HEK293 (cell line): ENCODE measurements around the gene KRT32.
"Not testable (repeated sequence)": the region's sequence is repeated elsewhere in the genome, so short reads cannot be mapped to it uniquely, and the experiment has no call there.

Source experiments
- CTCF ChIA-PET: fragments of 350-600 bp; formaldehyde crosslinking; extraction: SDS; loops from one replicate; lab custom pipeline; 2021; ENCODE audit warnings: antibody characterized with exemption; lab: Yijun Ruan, JAX
- POLR2A ChIA-PET: fragments of 300-600 bp; formaldehyde crosslinking; extraction: SDS; loops from one replicate; lab custom pipeline; 2020; ENCODE audit warnings: antibody characterized with exemption, inconsistent platforms; lab: Yijun Ruan, JAX
- H3K27ac ChIP-seq: fragments of 200-500 bp; sonication (Bioruptor generic); 2 replicates; pipeline ENCODE4 v1.5.1; 2014; ENCODE audit warnings: low read depth, low read length, control low read depth, inconsistent platforms; ENCODE audit errors: extremely low read depth
- H3K36me3 ChIP-seq, 2 experiments: fragments of 200-500 bp in 1 of 2; sonication (Bioruptor generic) in 1 of 2; 1 replicate in 1 of 2; 2 replicates in 1 of 2; pipeline ENCODE4 v1.5.1; 2014 to 2017; ENCODE audit warnings: inconsistent platforms in 2 of 2, low read length in 2 of 2; ENCODE audit not compliant: control insufficient read depth in 2 of 2, insufficient read depth in 1 of 2
- H3K4me1 ChIP-seq: fragments of 200-500 bp; sonication (Bioruptor generic); 2 replicates; pipeline ENCODE4 v1.5.1; 2014; ENCODE audit warnings: mild to moderate bottlenecking, low read length, inconsistent platforms; ENCODE audit not compliant: control insufficient read depth, insufficient read depth
- H3K4me3 ChIP-seq: 2 replicates; pipeline ENCODE4 v1.5.1; 2011; ENCODE audit warnings: low read depth, mild to moderate bottlenecking, control low read depth, low read length, moderate library complexity
- H3K9me3 ChIP-seq: fragments of 200-500 bp; sonication (Bioruptor generic); 2 replicates; pipeline ENCODE4 v1.5.1; 2014; ENCODE audit warnings: low read depth, low read length, inconsistent platforms; ENCODE audit not compliant: control insufficient read depth, insufficient read depth
- GFI1B ChIP-seq: fragments of 450-650 bp; formaldehyde crosslinking; IDR thresholded peaks from 2 replicates; pipeline ENCODE4 v1.5.1; 2016; ENCODE audit warnings: missing biosample characterization, missing genetic modification characterization
- KLF8 ChIP-seq: fragments of 450-650 bp; formaldehyde crosslinking; IDR thresholded peaks from 2 replicates; pipeline ENCODE4 v1.5.1; 2016; ENCODE audit warnings: missing biosample characterization, missing genetic modification characterization
- YY2 ChIP-seq: fragments of 450-650 bp; formaldehyde crosslinking; IDR thresholded peaks from 2 replicates; pipeline ENCODE4 v1.5.1; 2016; ENCODE audit warnings: missing biosample characterization, missing genetic modification characterization
- ZBTB49 ChIP-seq: fragments of 450-650 bp; formaldehyde crosslinking; IDR thresholded peaks from 2 replicates; pipeline ENCODE4 v1.5.1; 2016; ENCODE audit warnings: missing biosample characterization, missing genetic modification characterization, low read depth
- ZNF138 ChIP-seq: fragments of 450-650 bp; formaldehyde crosslinking; IDR thresholded peaks from 2 replicates; pipeline ENCODE4 v1.5.1; 2016; ENCODE audit warnings: missing biosample characterization, missing genetic modification characterization, borderline replicate concordance
- ZNF341 ChIP-seq: fragments of 450-650 bp; formaldehyde crosslinking; IDR thresholded peaks from 2 replicates; pipeline ENCODE4; 2016; ENCODE audit warnings: low read depth, missing biosample characterization, missing genetic modification characterization
- ZNF416 ChIP-seq: fragments of 450-650 bp; formaldehyde crosslinking; IDR thresholded peaks from 2 replicates; pipeline ENCODE4 v1.5.1; 2016; ENCODE audit warnings: missing biosample characterization, missing genetic modification characterization
- ZNF701 ChIP-seq: fragments of 450-650 bp; formaldehyde crosslinking; IDR thresholded peaks from 2 replicates; pipeline ENCODE4 v1.5.1; 2016; ENCODE audit warnings: missing biosample characterization, missing genetic modification characterization
- ZNF747 ChIP-seq: fragments of 450-650 bp; formaldehyde crosslinking; IDR thresholded peaks from 2 replicates; pipeline ENCODE4 v1.5.1; 2016; ENCODE audit warnings: missing biosample characterization, missing genetic modification characterization
- ZNF777 ChIP-seq: fragments of 450-650 bp; formaldehyde crosslinking; IDR thresholded peaks from 2 replicates; pipeline ENCODE4 v1.5.1; 2017; ENCODE audit warnings: missing biosample characterization, missing genetic modification characterization, borderline replicate concordance
- ZNF791 ChIP-seq: fragments of 450-650 bp; formaldehyde crosslinking; IDR thresholded peaks from 2 replicates; pipeline ENCODE4 v1.5.1; 2016; ENCODE audit warnings: missing biosample characterization, missing genetic modification characterization
- ZNF843 ChIP-seq: fragments of 450-650 bp; formaldehyde crosslinking; IDR thresholded peaks from 2 replicates; pipeline ENCODE4 v1.5.1; 2016; ENCODE audit warnings: missing biosample characterization, missing genetic modification characterization
- TF ChIP-seq, protein P1 (sequence below): fragments of 450-650 bp; formaldehyde crosslinking; IDR thresholded peaks from 2 replicates; pipeline ENCODE4 v1.5.1; 2017; ENCODE audit warnings: missing biosample characterization, missing genetic modification characterization
- TF ChIP-seq, protein P2 (sequence below): fragments of 450-650 bp; formaldehyde crosslinking; IDR thresholded peaks from 2 replicates; pipeline ENCODE4 v1.5.1; 2017; ENCODE audit warnings: missing biosample characterization, mild to moderate bottlenecking, missing genetic modification characterization, moderate library complexity
- TF ChIP-seq, protein P3 (sequence below): fragments of 450-650 bp; IDR thresholded peaks from 2 replicates; pipeline ENCODE4 v1.5.1; 2018; ENCODE audit warnings: missing biosample characterization, mild to moderate bottlenecking, missing genetic modification characterization
- TF ChIP-seq, protein P4 (sequence below): fragments of 450-650 bp; formaldehyde crosslinking; optimal IDR thresholded peaks from 2 replicates; pipeline ENCODE3; 2016; ENCODE audit warnings: missing biosample characterization, mild to moderate bottlenecking, missing genetic modification characterization

KRT32 gene

DNA sequence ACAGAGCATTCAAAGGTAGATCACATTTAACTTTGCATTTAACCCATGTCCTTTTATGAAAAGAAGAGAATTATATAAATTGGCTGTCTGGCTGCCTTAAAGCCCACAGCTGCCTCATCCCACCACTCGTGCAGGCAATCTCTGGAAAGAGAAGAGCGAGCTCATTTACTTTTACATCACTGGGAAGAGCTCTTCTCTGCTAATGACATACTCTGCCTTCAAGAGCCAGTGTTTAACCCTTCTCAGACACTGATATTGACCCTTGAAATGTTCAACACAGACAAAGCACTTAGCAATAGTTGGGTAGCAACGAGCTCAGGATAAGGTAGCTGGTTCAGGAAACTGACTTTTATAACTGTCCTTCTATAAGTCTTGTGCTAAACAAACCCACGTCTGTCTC is 33.2 kb downstream of the KRT32 start:
- ChIA-PET CTCF (interaction anchor here (0.7 to 3.0 kb wide), 4 partner anchors 11 to 228 kb away, joined by 3 to 9 read pairs (median 3); no protein-coding TSS in a partner anchor), POLR2A (interaction anchor here (0.5 kb wide), 1 partner anchor 29 kb away, joined by 4 read pairs; no protein-coding TSS in a partner anchor)

GRCh38 chr17:41433586-41433985 is 33.6 kb downstream of the KRT32 start:
- no peak overlapping the region for H3K27ac ChIP-seq
- POLR2A ChIA-PET: no interaction called here
- CTCF ChIA-PET: interaction anchor here (0.6 to 3.0 kb wide), 4 partner anchors 11 to 228 kb away, joined by 3 to 9 read pairs (median 4); no protein-coding TSS in a partner anchor

More for the DNA sequence above, 33.2 kb downstream of the KRT32 start:
- Histone ChIP-seq H3K36me3 (no peaks in the 10 kb centered on the region), H3K4me3 (no peak overlapping the region), H3K4me1 (no peaks in the 10 kb centered on the region), H3K9me3 (no peaks in the 10 kb centered on the region), H3K27ac (no peak overlapping the region)
- no peak for TF ChIP-seq KLF8 (tag by site-specific recombination)
- TF ChIP-seq ZNF747 (tag by site-specific recombination): no peak
- no peak for TF ChIP-seq GFI1B (tag by site-specific recombination)
- no peak for TF ChIP-seq ZNF138 (tag by site-specific recombination)
- TF ChIP-seq ZNF843 (tag by site-specific recombination): no peak
- TF ChIP-seq ZNF701 (tag by site-specific recombination): no peak
- TF ChIP-seq ZNF341 (tag by site-specific recombination): no peak
- TF ChIP-seq YY2: no peak
- no peak for TF ChIP-seq ZNF416
- TF ChIP-seq, protein P1, sequence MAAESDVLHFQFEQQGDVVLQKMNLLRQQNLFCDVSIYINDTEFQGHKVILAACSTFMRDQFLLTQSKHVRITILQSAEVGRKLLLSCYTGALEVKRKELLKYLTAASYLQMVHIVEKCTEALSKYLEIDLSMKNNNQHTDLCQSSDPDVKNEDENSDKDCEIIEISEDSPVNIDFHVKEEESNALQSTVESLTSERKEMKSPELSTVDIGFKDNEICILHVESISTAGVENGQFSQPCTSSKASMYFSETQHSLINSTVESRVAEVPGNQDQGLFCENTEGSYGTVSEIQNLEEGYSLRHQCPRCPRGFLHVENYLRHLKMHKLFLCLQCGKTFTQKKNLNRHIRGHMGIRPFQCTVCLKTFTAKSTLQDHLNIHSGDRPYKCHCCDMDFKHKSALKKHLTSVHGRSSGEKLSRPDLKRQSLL (tag by site-specific recombination): no peak
- no peak for TF ChIP-seq ZBTB49 (tag by site-specific recombination)
- TF ChIP-seq, protein P2, sequence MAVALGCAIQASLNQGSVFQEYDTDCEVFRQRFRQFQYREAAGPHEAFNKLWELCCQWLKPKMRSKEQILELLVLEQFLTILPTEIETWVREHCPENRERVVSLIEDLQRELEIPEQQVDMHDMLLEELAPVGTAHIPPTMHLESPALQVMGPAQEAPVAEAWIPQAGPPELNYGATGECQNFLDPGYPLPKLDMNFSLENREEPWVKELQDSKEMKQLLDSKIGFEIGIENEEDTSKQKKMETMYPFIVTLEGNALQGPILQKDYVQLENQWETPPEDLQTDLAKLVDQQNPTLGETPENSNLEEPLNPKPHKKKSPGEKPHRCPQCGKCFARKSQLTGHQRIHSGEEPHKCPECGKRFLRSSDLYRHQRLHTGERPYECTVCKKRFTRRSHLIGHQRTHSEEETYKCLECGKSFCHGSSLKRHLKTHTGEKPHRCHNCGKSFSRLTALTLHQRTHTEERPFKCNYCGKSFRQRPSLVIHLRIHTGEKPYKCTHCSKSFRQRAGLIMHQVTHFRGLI (tag by site-specific recombination): no peak
- TF ChIP-seq, protein P3, sequence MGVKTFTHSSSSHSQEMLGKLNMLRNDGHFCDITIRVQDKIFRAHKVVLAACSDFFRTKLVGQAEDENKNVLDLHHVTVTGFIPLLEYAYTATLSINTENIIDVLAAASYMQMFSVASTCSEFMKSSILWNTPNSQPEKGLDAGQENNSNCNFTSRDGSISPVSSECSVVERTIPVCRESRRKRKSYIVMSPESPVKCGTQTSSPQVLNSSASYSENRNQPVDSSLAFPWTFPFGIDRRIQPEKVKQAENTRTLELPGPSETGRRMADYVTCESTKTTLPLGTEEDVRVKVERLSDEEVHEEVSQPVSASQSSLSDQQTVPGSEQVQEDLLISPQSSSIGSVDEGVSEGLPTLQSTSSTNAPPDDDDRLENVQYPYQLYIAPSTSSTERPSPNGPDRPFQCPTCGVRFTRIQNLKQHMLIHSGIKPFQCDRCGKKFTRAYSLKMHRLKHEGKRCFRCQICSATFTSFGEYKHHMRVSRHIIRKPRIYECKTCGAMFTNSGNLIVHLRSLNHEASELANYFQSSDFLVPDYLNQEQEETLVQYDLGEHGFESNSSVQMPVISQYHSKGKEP: no peak
- TF ChIP-seq, protein P4, sequence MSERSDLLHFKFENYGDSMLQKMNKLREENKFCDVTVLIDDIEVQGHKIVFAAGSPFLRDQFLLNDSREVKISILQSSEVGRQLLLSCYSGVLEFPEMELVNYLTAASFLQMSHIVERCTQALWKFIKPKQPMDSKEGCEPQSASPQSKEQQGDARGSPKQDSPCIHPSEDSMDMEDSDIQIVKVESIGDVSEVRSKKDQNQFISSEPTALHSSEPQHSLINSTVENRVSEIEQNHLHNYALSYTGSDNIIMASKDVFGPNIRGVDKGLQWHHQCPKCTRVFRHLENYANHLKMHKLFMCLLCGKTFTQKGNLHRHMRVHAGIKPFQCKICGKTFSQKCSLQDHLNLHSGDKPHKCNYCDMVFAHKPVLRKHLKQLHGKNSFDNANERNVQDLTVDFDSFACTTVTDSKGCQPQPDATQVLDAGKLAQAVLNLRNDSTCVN: no peak

GRCh38 chr17:41430376-41430775 is 36.8 kb downstream of the KRT32 start:
- POLR2A ChIA-PET, H3K27ac ChIP-seq, H3K4me3 ChIP-seq, H3K9me3 ChIP-seq, H3K36me3 ChIP-seq, H3K4me1 ChIP-seq: not testable (repeated sequence)
- CTCF ChIA-PET: interaction anchor here (0.6 to 0.8 kb wide), 4 partner anchors 13 to 1193 kb away, joined by 3 to 6 read pairs (median 4); no protein-coding TSS in a partner anchor

More at GRCh38 chr17:41433586-41433985, 33.6 kb downstream of the KRT32 start:
- no peaks in the 10 kb centered on the region for H3K9me3 ChIP-seq
- H3K4me3 ChIP-seq: no peak overlapping the region
- TF ChIP-seq ZNF791: no peak
- no peak for TF ChIP-seq ZNF777
- no peaks in the 10 kb centered on the region for H3K4me1 ChIP-seq
- H3K36me3 ChIP-seq: no peaks in the 10 kb centered on the region
